ENCODE results near the gene RXRA.

The RXRA gene

DNA sequence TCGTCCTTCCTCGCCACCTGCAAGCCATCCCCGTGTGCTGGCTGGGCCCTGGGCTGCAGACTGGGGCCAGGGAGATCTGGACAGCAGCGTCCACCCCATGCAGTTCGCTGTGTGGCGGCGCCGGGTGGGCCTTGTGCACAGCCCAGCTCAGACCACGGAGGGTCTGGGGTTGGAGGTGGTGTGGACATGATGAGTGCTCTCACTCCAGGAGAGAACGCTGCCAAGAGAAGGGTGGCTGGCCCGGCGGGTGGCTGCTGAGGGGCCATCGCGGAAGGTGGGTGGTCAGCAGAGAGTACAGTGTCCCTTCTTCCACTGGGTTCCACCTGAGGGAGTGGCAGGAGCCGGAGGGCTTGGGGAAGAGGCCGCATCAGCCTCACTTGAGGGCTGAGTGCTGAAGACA lies 44.4 kb downstream of the RXRA start:
- DNase-seq: no peak

DNA sequence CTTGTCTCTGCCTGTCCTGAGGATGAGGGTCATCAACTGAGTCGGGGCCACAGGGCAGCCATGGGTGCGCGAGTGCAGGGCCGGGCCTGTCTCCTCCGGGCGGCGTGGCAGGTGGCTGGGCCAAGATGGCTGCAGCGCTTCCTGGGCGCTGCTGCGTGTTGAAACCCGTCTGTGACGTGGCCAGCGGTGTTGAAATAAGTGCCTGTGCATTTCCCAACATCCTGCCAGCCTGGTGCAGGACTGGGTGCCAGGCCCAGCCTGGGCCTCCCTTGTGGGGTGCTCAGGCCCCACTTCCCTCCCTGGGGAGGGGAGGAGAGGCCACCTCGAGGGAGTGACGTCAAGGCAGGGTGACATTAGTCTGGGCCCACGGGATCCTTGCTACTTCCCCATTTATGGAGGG lies 45.5 kb downstream of the RXRA start:
- DNase-seq: no peak

DNA sequence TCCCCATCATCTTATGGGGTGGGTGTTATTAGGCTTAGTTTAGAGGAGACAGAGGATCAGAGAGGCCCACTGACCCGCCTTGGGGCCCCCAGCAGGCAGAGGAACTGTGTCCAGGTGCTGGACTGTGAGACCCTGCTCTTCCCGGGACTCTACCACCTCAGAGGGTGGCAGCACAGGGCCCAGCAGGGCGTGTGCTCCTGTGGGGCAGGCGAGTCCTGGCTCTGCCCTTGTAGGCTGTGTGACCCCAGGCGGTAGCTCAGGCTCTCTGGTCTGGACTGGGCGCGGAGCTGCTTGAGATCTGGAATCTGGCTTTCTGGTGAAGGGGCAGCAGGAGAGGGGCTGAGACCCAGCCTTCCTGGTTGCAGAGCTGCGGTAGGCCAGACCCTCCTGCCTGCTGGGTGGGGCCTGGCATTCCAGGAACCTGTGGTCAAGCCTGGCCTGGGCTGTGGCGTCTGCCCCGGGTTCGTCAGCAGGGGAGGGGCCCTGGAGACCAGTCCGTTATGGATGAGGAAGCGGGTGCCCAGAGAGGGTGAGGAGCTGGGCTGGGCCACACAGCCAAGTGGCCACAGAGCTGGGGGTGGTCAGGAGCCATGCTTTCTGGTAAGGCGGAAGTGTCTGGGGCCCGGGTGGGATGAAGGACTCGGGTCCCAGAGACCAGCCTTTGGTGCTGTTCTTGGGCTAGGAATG lies 46.5 kb downstream of the RXRA start:
- no peak for DNase-seq

DNA sequence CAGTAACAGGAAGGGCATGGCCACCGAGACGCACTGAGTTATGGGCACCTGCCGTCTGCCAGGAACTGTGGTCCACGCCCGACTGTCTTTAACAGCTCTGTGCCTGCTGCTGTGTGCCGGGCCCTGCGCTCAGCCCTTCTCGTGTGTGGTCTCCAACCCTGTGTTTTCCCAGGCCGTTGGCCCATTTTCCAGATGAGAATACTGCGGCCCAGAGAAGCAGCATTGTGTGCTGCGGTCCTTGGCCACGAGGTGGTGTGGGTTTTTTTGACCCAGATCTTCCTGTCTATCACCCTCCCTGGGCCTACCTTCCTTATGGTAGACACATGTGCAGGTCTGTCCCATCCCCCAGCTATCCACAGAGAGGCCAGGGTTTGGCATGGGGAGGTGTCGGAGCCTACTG lies 47.0 kb downstream of the RXRA start:
- DNase-seq: no peak

DNA sequence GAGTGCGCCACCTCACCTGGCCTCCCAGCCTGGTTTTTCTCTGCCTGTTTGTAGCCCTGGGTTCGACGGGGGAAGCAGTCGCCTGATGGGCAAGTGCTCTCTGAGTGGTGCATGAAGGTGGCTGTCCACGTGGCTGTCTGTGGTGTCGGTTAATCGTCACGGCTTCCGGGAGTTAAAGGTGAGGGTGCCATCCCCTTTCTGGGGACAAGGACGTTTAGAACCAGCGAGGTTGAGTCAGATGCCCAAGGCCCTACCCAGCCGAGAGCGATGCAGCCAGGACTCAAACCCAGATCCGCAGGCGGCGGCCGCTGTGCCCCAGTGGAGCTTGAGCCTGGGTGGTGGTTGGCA lies 47.7 kb downstream of the RXRA start:
- no peak for DNase-seq

DNA sequence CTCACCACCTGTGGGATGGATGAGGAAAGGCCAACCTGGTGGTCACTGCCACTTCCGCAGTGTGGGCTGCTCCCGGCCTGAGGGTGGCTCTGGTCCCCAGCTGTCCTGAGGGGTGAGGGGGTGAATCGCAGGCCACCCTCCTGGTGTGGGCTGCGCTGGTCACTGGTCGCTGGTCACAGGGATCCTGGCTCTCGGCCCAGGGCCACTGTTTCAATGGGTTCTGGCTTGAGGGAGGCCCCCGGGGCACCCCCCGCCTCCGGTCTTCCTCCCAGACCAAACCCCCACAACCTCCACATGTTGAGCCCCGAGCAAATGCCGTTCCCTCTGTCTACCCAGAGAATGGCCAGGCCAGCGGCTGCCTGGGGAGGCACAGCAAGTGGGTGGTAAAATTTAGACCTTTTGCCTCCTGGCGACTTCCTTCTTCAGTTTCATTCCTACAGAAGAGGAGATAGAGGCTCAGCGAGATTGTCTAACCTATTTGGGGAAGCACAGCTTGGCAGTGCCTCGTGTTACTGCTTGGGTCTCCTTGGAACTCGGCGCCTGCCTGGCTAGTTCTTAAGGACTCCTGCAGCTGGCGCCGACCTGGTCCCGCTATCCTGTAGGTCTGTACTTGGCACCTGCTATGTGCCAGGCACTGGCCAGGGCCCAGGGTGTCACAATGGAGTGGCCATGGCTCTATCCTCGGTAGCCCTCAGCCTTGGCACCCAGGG lies 48.2 kb downstream of the RXRA start:
- no peak for DNase-seq

DNA sequence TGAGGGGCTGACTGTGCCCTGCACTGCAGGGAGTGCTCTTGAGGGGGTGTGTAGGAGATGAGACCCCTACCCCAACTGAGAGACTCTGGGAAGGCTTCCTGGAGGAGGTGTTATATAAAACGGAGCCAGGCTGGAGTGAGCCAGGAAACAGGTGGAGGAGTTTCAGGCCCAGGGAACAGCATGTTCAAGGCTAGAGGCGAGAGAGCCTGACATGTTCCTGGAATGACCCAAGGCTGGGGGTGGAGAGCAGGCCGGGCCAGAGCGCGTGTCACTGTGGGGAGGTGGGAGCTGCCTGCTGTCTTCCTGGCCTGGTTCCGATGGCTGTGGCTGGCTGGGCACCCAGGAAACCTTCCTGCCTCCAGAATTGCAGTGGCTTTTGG lies 48.7 kb downstream of the RXRA start:
- no peak for DNase-seq

DNA sequence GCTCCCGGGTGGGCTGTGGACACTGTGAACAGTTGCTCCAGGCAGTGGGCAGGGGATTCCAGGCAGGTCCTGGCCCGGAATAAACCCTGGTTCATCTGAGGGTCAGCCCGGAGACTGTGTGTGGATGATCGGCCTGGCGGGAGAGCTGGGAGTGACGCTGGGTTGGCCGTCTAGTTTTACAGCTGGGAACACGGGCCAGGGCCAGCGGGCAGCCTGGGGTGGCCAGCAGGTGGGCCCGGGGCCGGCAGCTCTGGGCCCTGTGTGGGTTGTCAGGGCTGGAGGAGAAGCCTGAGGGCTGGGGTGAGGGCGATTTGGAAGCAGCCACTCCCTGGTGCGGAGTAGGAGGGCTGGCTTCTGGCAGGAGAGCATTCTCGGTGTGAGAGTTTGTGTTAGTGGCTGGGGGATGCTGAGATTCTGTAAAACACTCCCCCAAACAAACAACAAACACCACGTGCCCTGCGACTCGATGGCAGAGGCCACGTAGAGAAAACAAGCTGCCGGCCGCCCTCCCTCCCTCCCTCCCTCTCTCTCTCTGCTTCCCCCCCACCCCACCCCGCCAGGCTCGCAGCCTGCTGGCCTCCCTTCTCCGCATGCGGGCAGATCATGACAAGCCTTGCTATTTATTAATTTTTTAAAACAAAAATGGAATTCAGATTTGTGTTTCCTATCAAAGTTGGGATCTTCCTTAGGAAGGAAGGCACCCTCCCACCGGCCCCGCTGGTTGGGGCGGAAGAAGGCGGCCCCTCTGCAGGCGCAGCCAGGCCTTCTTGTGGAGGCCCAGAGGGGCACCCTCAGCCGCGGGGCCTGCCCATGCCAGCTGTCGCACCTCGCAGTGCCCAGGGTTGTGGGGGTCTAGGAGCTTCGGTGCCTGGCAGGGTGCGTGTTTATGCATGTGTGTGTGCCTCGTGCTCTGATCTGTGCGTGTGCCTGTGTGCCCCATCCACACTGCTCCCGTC lies 49.5 kb downstream of the RXRA start:
- no peak for DNase-seq

DNA sequence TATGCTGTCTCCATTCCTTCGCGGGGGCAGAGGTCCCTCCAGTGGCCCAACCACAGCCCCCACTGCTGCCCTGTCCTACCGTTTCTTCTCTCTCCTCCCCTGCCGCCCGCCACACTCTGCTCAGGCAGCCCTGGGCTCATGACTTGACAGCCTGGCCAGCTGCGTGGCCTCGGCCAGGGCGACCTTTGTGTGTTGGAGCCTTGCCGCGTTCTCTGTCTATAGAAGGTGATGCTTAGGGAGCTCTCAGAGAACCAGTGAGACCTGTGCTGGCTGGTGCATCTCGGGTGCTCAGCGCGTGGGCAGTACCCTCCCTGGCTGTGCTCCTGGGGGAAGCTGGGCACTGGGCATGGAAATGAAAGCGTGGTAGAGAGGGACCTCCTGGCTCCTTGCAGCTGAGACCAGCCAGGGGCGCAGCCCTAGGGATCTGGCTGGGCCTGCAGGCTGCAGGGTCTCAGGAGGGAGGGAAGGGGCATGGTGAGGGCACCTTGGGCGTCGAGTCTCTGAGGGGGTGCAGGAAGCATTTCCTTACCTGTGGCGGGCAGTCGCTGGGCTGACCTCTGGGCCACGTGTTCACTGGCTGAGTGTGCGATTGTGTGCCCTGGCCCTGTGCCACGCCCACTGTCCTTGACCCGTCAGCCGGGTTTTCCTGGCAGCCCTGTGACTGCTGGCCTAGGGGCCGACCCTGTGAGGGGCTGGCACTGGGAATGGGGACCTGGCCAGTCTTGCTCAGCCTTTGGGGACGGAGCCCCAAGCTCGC lies 50.3 kb downstream of the RXRA start:
- DNase-seq: no peak

DNA sequence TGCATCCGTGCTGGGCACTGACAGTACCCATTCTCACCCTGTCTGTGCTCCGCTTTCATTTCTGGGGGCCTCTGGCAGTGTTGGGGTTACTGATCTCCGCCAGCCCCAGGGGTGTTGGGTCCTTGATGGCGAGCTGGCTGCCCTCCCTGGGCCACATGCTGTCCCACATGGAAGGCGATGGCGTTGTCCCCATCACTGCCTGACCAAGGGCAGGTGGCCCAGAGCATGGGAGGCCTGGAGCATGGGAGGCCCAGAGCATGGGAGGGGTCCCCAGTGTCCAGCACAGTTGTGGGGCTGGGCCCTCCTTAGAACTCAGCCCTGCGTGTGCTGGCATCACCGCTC lies 50.9 kb downstream of the RXRA start:
- DNase-seq: no peak

DNA sequence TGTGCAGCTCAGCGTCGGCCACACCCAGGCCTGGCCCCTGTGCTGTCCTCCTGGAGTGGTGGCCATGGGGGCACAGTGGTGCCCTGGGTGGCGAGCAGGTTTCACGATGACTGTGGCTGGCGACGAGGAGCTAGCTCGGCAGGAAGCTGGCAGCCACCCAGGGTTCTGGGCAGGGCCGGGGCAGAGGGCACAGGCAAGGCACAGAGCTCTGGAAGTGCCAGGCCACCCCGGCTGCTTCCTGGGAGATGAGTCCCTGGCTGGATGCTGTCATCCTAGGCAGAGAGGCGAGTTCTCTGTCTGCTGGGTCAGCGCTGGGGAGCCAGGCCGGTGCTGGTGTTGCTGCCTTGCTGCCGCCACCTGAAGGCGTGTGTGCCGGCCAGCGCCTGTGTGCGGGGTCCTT lies 51.7 kb downstream of the RXRA start:
- DNase-seq: no peak

DNA sequence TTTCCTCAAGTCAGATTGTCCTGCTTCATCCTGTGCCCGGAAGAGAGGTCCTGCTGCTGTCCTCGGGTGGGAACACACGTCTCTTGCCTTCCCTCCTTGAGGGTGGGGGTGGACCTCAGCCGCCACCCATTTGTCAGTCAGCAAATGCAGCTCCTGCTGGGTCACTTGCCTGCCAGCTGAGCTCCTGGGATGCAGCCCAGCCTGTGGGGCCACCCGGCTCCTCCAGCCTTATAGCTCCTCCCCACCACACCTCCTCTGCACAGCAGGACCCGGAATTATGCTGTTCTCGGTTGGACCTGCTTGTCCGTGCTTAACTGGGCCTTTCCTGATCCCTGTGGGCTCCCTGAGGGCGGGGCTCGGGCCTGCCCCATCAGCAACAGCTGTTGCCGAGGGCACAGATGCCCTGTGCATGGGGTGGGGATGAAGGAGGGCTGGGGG lies 52.7 kb downstream of the RXRA start:
- no peak for DNase-seq

DNA sequence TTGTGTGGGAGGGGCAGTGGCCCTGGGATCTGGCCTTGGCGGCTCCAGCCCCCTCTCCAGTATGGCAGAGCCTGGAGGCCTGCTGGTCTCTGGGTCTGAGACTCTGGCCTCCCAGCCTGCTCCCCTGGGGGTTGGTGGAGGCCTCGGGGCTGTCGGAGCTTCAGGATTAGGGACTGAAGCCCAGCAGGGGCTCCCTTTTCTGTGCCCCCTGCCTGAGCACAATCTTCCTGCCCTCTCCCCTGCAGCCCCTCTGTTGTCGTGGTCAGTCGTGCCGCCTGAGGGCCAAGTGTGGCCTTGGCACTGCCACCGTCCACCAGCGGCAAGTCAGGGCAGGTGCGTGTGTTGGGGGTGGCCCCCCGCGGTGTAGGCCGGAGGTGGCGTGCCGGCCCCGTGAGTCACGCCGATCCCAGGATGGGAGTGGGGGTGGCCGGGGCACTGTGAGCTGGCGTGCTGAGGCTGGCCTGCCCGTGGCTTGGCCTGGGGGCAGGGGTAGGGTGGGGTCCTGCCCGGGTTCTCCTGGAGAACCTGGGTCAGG lies 53.6 kb downstream of the RXRA start:
- no peak for DNase-seq

DNA sequence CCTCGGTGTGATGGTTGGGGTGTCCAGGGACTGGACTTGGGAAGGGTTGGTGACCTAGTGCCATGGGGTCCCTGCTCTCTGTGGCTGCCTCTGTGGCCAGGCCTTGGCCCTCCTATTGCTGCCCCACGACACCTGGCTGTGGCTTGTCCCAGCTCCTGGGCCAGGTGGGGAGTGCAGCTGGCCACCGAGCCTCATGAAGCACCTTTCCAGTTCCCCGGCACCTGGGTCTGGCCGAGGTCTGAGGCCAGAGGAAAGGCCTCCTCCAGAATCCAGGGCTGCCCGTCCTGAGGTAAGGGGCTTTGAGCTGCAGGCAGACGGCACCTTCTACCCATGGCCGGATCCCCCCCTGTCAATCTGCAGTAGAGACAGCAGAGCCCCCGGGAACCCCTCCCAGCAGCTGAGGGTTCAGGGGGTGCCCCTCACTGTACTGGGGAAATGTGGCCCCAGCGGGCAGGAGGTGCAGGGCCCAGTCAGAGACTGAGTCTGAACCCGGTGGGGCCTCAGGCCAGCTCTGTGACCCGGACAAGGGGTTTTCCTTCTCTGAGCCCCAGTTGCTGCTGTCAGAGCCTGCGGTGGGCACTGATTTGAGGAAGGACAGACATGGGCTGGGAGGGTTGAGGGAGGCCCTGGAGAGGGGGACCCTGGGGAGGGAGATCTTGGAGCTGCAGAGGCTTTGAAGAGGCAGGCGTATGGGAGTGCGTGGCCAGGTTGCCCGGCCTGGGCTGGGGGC lies 54.5 kb downstream of the RXRA start:
- DNase-seq: no peak

DNA sequence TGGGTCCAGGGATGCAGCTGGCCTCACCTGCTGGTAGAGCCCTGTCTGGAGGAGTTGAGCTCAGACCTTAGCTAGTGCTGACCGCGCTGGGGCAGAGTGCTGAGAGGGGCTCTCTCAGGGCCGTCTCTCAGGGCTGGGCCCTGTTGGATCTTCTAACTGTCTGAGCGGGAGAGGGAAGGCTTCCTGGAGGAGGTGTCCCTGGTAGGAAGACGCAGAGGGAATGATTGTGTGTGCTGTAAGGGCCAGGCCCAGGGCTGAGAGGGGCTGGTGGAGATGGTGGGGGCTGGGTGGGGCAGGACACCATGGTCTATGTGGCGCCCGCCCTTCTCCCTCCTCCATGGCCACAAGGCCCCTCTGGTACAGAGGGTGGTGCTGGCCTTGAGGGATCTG lies 55.0 kb downstream of the RXRA start:
- no peak for DNase-seq

DNA sequence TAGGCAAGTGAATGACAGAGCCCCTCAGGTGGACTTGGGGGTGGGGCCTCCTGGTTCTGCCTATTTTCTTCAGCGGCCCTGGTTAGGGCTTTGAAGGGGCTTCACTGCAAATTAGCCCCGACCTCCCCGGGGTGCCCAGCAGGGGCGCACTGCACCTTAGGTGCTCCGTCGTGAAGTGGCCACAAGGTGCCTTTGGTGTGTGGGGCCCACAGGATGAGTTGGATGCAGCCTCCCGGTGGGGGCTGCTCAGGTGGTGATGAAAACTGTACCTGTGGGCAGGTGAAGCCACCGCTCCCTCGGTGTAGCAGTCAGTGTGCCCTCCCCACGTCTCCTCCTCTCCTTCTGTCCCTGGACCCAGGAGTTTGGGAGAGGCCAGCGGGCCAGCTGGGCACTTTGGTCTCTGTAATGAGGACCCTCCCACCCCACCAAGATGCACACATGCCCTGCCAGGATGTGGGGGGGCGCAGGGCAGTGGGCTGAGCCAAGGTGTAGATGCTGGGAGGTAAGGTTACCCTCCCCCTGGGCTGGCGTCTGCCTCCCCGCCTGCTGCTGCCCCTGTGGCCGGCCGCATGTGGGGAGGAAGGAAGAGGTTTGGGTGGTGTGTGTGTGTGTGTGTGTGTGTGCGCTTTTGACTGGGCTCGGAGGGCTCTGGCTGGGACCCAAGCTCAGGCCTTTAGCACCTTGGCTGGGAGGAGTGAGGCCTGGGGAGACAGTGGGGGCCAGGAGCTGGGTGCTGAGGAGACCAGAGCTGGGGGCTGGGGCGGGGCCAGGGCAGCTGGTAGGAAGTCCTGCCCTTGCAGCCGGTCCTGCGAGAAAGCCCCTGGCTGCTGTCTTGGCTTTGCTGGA lies 55.6 kb downstream of the RXRA start:
- DNase-seq: no peak

DNA sequence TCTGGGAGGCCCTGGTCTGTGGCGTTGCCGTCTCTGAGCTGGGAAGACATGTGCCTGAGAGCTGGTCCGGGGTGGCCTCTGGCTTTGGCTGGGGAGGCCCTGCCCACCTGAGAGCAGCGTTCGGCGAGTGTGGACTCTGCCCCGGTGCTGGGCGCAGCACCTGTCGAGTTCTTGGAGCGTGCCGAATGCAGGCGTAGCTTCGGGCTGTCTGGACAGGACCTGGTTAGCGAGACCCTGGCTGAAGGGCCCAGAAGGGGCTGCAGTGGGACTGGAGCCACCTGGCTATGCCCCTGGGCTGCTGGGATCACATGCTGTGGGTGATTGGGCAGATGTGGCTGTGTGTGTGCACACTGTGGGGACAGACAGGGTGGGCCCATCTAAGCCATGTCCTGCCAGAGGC lies 56.5 kb downstream of the RXRA start:
- no peak for DNase-seq

DNA sequence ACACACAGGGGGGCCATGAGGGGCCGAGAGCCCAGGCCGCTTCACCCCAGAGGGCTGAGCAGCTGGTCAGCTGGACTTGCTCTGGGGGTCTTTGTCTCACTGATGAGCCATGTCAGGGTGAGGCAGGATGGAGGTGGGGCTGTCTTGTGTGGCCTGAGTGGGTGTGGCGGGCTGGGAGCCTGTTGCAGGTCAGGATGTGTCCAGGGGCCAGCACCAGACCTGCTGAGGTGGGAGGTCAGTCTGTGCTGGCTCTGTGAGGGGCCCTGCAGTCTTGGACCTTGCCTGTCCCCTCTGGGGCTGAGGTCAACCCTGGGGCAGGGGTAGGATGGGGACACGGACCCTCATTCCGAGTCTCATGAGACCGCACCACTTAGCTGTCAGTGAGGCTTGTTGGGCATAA lies 56.9 kb downstream of the RXRA start:
- no peak for DNase-seq

DNA sequence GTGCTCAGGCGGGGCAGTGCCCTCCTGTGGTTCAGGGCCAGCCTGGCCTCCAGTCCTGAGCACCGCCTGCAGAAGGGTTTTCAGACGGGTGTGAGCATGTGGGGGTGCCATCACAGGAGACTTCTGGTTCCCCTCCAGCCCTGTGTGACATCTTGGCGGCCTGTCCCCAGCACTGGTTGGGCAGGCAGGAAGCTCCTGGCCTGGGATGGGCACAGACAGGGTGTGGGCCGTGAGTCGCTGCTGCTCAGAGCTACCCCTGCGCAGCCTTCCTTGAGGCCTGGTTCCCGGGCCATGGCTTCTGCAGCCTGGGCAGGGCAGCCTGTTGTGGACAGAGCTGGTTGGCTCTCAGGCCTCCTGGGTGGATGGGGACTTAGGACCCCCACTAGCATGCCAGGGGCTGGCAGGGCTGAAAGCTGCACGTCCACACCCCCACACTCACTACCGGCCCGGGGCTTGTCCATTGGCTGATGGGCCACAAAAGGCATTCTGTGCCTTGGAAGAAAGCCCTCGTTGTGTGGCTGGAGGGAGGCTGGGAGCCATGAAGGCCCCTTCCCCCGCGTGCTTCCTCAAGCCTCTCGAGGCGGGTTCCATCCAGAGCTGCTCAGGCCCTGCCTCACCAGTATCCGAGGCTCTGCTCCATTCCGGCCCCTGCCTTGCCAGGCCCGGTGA lies 58.7 kb downstream of the RXRA start:
- DNase-seq: no peak

DNA sequence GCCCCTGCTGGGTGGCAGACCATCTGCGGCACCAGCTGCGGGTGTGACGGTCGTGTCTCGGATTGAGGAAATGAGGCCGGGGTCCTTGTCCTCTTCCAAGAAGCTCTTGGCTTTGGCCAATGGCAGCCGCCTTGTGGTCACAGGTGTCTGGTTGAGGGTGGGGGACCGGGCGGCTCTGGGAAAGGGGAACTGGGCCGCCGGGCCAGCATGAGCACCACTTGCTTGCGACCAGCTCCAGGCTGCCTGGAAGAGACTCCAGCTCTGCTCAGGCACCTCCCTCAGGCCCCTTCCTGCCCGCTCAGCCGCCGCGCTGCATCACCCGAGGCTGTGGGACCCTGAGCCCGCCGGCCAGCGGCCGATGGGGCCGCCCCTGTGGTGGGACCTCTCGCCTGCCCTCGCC lies 59.7 kb downstream of the RXRA start:
- DNase-seq: no peak

Data from SHP77 treated with DMSO at 0.1 percent for 48 hours (cell line).